SK-N-DZ (cell line): ENCODE results near the gene SIPA1L3.
A peak's percentile ranks its signal among the peaks of the same experiment; 100 is the strongest.
"Not testable (repeated sequence)": the region's sequence is repeated elsewhere in the genome, so short reads cannot be mapped to it uniquely, and the experiment has no call there.

ENCODE experiments used
- DNase-seq: peaks from one replicate; pipeline ENCODE4 v3.0.0-alpha.2; 2015; ENCODE audit warnings: low spot score

Gene SIPA1L3

DNA sequence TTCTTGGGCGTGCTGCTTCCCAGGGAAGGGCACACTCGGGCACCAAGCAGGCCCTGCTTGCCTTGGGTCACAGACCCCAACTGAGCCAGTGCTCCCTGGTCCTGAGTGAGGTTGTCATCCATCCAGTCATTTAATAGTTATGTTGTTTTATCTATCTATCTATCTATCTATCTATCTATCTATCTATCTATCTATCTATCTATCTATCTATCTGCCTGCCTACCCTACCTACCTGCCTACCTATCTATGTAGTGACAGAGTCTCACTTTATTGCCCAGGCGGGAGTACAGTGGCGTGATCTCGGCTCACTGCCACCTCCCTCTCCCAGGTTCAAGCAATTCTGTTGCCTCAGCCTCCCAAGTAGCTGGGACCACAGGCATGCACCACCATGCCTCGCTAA is 164.0 kb downstream of the SIPA1L3 start:
- DNase-seq, result not testable (repeated sequence)

- DNase-seq, result no peak
Observed at GRCh38 chr19:38071647-38072046, 164.6 kb downstream of the SIPA1L3 start.

DNA sequence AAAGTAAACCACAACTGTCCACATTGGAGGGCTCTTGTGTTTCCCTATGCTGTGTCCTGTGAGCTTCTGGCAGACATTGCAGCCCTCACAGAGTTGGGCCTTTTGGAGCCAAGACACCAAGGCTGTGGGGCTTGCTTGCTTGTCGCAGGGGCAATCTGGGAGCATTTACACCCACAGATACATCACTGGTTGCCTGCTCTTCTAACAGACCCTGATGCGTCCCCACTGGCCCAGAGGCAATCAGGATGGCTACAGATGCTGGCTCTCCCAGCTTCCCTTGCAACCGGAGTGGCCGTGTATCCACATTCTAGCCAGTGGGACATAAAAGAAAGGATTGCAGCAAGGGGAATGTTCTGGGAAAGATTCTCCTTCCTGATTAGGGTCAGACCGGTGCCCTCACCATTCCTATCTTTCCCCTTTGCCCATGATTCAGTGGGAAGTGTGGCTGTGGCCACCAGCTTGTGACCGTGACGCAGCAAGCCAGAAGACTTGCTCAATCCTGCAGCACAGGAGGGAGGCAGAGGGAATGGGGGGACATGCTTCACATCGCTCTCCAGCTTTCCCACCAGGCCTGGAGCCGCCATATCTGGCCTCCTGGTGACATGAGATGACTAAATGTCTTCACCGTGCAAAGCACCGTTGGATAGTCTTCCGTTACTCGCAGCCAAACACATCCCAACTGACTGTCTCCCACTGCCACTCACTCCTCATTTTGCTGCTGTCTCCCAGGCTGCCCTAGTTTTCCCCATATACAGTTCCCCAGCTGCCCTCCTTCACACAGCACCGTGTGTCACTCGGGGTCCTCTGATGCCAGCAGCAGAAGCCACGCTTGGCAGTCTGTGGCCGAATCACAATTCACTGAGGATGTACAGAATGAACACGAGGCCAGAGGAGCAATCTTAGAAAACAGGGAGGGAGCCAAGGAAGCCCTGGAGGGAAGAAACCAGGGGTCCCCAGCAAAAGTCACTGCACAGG is 166.1 kb downstream of the SIPA1L3 start:
- no peak for DNase-seq

DNA sequence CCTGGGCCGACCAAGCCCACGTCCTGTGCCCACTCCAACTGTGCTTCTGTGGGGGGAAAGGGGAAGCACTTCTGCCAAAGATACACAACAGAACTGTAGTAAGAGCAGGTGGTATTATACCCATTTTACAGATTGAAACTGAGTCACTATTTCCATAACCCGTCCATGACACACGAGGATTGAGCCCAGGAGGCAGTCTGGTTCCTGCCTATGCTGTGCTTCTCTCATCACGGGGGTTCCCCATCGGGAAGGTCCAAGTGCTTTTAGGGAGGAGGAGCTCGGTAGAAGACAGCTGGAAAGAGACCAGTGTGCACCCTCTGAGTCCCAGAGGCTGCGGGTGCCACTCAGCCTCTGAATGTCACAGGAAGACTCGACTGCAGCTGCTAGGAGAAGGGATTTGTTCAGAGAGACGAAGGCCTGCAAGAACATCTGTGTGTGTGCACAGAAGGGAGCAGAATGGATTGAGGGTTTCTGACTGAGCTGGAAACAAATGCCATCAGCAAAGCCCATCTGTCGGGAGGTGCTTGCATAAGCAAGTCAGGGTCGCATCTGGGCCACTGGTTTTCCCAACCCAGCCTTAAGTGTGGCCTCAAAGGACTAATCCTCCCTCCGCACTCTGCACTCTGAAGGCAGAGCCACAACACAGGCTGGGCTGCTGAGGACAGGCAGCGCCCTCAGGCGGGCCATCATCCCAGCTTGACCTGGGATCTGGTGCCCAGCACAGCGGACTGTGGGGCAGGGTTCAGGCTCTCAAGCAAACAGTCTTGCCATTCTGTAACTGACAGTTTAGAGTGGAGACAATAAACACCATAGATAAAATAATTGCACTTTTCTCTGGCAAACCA is 167.1 kb downstream of the SIPA1L3 start:
- no peak for DNase-seq

DNA sequence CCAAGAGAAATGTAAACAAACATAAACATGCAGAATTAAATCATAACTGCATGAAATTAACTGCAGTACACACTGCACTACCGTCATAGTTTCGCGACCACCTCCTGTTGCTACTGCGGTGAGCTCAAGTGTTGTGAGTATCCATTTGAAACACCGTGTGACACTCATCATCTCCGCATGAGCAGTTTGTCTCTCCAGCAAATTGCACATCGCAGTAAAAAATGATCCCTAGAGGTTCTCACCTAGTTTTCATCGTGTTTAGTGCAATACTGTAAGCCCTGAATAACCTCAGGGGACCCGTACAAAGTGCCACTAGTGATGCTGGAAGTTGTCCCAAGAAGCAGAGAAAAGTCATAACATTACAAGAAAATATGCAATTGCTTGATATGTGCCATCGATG is 169.3 kb downstream of the SIPA1L3 start:
- no peak for DNase-seq

DNA sequence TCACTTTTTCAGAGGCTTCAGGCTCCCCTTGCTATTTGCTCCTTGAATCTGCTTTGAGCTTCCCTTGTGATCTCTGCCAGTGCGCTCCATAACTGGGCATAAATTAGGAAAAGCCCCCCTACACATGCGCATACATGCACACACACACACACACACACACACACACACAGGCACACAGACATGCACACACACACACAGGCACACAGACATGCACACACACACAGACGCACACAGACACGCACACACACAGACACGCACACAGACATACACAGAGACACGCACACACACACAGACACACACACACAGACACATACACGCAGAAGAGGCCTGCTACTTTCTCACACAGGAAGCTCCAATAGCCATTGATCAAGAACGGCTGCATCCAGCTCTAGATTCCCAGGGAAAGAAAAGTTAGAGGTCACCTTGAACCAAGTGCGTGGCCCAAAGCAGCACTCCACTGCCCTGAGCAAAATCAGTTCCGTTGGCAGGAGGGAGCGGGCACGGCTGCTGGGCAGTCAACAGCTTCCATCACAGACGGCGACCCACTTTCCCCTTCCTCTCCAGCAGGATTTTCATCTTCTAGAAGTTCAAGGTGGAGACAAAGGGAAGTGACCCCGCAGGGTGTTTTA is 171.4 kb downstream of the SIPA1L3 start:
- DNase-seq, result no peak

GRCh38 chr19:38079926-38080380 is 172.9 kb downstream of the SIPA1L3 start:
- DNase-seq, result no peak

- no peak for DNase-seq
Observed at GRCh38 chr19:38081547-38082255, 174.7 kb downstream of the SIPA1L3 start.

GRCh38 chr19:38082256-38083118 is 175.5 kb downstream of the SIPA1L3 start:
- DNase-seq, result no peak

DNA sequence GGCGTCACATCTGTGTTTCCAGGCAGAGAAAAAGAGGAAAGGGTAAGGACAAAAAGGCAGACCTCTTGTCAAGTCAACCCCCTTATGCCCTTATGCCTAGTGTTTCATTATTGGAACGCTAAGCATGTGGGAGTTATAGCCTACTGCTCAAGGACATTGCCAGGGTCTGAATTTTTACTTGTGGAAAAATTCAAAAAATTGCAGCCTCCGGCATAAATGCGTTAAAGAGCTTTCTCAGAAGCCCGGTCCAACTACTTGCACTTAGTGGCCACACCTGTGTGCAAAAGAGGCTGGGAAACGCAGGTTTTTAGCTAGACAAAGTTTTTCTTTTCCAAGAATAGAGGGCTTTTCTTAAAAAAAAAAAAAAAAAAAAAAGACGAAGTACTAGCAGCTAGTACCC is 177.2 kb downstream of the SIPA1L3 start:
- no peak for DNase-seq

DNA sequence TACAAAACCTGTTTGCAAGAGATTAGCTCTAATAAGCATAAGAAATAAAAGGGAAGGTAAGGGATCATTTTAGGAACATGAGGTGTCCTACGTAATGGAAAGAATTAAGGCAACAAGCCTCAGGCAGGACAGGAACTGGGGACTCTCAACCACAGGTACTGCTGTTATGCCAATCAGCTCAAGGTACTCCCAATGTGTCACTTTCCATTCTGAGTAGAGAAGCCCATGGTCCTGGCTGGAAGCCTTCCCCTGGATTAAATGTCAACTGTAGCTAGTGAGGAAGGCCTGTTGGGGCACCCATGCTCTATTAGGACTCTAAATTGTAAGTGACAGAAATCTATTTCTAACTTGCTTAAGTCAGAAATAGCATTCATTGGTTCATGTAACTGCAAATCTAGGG is 182.4 kb downstream of the SIPA1L3 start:
- DNase-seq, result no peak

DNA sequence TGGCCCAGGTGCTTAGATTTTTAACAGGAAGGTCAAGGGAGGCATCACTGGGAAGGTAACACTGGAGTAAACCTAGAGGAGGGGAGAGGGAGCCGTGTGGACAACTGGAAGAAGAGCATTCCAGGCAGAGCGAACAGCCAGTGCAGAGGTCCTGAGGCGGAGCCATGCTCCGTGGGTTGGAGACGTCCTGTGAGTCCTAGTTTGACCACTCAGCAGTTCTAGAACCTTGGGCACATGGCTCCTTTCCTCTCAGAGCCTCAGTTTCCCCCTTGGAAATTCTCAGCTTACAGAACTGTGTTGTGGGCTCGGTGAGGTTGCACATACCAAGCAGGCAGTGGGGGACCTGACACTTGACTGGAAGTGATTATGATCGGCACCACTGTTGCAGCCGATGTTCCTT is 186.1 kb downstream of the SIPA1L3 start:
- no peak for DNase-seq

- no peak for DNase-seq
Observed at GRCh38 chr19:38093587-38093986, 186.6 kb downstream of the SIPA1L3 start.

- peak; percentile 69 for DNase-seq
Observed at GRCh38 chr19:38095411-38096308, 188.7 kb downstream of the SIPA1L3 start.

GRCh38 chr19:38099966-38100365 is 193.0 kb downstream of the SIPA1L3 start:
- DNase-seq, result no peak

DNA sequence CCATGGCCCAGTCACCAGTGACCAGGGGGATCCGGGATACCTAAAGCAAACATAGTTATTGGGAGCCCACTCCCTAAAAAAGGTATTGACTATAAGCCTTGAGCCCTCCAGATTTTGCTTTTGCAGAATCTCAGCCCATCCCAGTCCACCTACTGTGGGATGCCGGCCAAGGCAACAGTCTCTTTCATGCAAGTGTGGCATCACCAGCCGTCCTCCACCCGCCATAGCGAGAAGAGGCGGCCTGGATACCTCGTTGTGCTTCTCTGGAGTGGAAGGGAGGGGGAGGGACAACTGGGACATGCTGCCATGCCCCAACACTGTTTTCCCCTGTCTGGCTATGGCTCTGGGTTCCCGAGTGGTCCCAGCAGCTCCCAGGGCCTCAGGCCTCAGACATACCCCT is 193.6 kb downstream of the SIPA1L3 start:
- no peak for DNase-seq

GRCh38 chr19:38101723-38102122 is 194.7 kb downstream of the SIPA1L3 start:
- no peak for DNase-seq

- DNase-seq, result no peak
Observed at GRCh38 chr19:38105574-38105973, 198.6 kb downstream of the SIPA1L3 start.

DNA sequence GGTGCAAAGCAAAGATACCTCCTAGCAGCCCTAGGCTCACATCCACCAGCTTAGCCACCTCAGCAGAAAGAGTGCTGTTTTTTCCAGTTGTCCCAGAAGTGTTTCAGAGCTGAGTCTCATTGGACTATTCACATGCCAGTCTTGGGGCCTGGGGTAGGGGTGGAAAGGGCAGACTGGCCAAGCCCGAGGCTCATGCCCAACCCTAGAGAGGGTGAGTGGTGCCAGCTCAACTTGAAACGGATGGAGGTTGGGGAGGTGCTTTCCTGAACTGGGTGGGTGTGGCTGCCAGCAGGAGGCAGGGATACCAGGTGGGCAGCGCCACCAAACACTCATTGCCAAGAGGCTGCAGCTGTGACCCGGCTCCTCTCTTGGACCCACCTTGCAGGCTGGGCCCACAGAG is 200.1 kb downstream of the SIPA1L3 start:
- no peak for DNase-seq
